BJ (cell line): ENCODE results near the gene LMTK3. TPM values are rescaled to one million over a fixed set of nuclear protein-coding genes. Genes with fewer than 3 reads are reported as not detected.

Source experiments
- CTCF ChIA-PET: fragments of 350-600 bp; formaldehyde crosslinking; extraction: SDS; loops from one replicate; lab custom pipeline; 2021; ENCODE audit warnings: antibody characterized with exemption, inconsistent platforms; lab: Yijun Ruan, JAX
- POLR2A ChIA-PET: fragments of 300-600 bp; sonication (Branson Sonifier 250); formaldehyde crosslinking; extraction: SDS; loops from one replicate; lab custom pipeline; 2021; ENCODE audit warnings: antibody characterized with exemption; lab: Charles Lee
- DNase-seq: peaks from one replicate; pipeline ENCODE4 v3.0.0-alpha.2; 2011; ENCODE audit warnings: low read depth
- H3K27me3 ChIP-seq: 2 replicates; pipeline ENCODE4 v1.6.0; 2011; ENCODE audit warnings: low read length; ENCODE audit not compliant: control insufficient read depth, insufficient read depth
- H3K36me3 ChIP-seq: 2 replicates; pipeline ENCODE4 v1.5.1; 2011; ENCODE audit warnings: low read length; ENCODE audit not compliant: control insufficient read depth, insufficient read depth
- H3K4me3 ChIP-seq: 2 replicates; pipeline ENCODE4 v1.5.1; 2011; ENCODE audit warnings: low read depth, mild to moderate bottlenecking, control low read depth, low read length
- CTCF ChIP-seq: IDR thresholded peaks from 2 replicates; pipeline ENCODE4 v1.5.1; 2011; ENCODE audit warnings: low read depth, mild to moderate bottlenecking, control low read depth, inconsistent platforms, low read length, moderate library complexity; ENCODE audit not compliant: insufficient read depth
- polyA plus RNA-seq: library from polyadenylated mRNA; depleted of rRNA; stranded (reverse); fragments of >200 nt; gene quantifications from 2 replicates; pipeline ENCODE4 v1.2.3, GENCODE V29; 2011

LMTK3 gene
- polyA plus RNA-seq, 1 experiment, result not detected

DNA sequence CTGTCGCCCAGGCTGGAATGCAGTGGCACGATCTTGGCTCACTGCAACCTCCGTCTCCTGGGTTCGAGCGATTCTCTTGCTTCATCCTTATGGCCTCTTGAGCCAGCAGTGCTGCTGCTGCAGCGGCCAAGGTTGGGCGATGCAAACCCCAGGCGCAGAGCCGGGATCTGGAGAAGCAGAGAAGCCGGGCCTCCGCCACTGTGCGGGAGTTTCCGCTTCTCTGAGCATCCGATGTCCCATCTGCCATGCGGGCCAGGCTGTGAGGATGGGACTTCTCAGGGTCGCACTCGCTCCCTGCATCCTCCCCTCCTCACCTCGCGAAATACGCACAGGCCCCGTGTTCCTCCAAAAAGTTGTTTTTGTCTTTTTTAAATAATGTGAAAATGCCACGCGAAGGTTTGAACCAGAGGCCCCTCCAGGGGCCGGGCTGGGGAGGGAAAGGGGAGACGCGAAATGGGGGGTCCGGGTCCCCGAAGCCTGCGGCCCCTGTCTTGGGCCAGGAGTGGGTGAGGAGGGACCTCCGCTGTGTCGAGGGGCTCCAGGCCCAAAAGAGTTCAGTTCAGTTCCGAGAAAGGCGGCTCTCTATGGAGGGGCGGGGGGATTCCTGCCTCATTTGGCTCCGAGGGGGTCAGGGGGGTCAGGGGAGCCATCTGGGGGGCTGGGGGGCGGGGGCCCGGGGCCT lies 26.6 kb downstream of the LMTK3 start:
- ChIA-PET POLR2A (no interaction called here), CTCF (no interaction called here)
- no peak for DNase-seq
- no peak overlapping the region for H3K4me3 ChIP-seq
- no peak for TF ChIP-seq CTCF
- no peaks in the 10 kb centered on the region for H3K27me3 ChIP-seq
- H3K36me3 ChIP-seq, result peaks cover under 1% of the 10 kb centered on the region; the same call in 1 of the 2 replicates

- CTCF ChIA-PET, result interaction anchor here (0.6 kb wide), 1 partner anchor 8 kb away, joined by 3 read pairs; no protein-coding TSS in a partner anchor
- DNase-seq, result no peak
- no peak overlapping the region for H3K4me3 ChIP-seq
- no peaks in the 10 kb centered on the region for H3K27me3 ChIP-seq
- H3K36me3 ChIP-seq, result peaks cover 2% of the 10 kb centered on the region; the same call in 1 of the 2 replicates
- POLR2A ChIA-PET, result no interaction called here
- no peak for TF ChIP-seq CTCF
Measured at GRCh38 chr19:48484247-48484893, 27.3 kb downstream of the LMTK3 start.

GRCh38 chr19:48483301-48483700 lies 28.3 kb downstream of the LMTK3 start:
- POLR2A ChIA-PET, result no interaction called here
- TF ChIP-seq CTCF, result no peak
- peaks cover 2% of the 10 kb centered on the region; the same call in 1 of the 2 replicates for H3K36me3 ChIP-seq
- no peaks in the 10 kb centered on the region for H3K27me3 ChIP-seq
- no peak for DNase-seq
- CTCF ChIA-PET, result interaction anchor here (0.6 kb wide), 1 partner anchor 7 kb away, joined by 3 read pairs; no protein-coding TSS in a partner anchor
- no peak overlapping the region for H3K4me3 ChIP-seq

DNA sequence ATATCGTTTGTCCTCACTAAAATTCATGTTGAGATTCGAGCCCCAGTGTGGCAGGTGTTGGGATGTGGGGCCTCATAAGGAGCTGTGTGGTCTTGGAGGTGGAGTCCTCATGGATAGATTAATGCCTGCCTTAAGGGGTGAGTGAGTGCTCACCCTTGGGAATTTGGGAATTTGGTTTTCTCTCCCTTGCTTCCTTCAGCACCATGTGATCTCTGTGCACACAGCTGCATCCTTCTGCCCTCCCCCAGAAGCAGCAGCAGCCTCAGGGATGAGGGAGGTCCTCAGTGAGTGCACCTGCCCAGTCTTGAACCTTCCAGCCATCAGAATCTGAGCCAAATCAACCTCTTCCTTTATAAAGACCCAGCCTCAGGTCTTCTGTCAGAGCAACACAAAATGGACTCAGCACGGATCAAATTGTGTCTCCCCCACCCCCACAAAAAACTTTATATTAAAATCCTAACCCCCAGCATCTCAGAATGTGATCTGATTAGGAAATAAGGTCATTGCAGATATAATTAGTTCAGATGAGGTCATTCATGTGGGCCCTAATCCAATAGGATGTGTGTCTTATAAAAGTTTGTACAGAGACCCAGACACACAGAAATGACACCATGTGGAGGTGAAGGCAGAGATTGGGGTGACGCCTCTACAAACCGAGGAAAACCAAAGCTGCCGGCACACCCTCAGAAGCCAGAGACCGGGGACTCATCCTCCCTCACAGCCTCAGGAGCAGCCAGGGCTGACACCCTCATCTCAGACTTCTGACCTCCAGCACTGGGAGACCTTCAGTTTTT lies 29.6 kb downstream of the LMTK3 start:
- Histone ChIP-seq H3K36me3 (peaks cover 12% of the 10 kb centered on the region), H3K27me3 (no peaks in the 10 kb centered on the region), H3K4me3 (no peak overlapping the region)
- no peak for TF ChIP-seq CTCF
- POLR2A ChIA-PET, result no interaction called here
- no peak for DNase-seq
- CTCF ChIA-PET, result interaction anchor here (1.2 to 3.7 kb wide), 3 partner anchors 8 to 162 kb away, joined by 3 to 25 read pairs (median 4); no protein-coding TSS in a partner anchor
